HUES48 (cell line): ENCODE measurements around the gene C1QTNF4.
"Not testable (repeated sequence)": the region's sequence is repeated elsewhere in the genome, so short reads cannot be mapped to it uniquely, and the experiment has no call there.

Experiments
- H3K27ac ChIP-seq: one replicate; pipeline ENCODE4 v1.7.0; 2013; ENCODE audit warnings: low read depth, low read length, inconsistent platforms
- H3K27me3 ChIP-seq: 2 replicates; pipeline ENCODE4 v1.6.1; 2013; ENCODE audit warnings: mild to moderate bottlenecking, low read length; ENCODE audit not compliant: control insufficient read depth, insufficient read depth
- H3K36me3 ChIP-seq: 2 replicates; pipeline ENCODE4 v1.6.1; 2013; ENCODE audit warnings: low read length; ENCODE audit not compliant: control insufficient read depth, insufficient read depth
- H3K4me1 ChIP-seq: 2 replicates; pipeline ENCODE4 v1.6.1; 2013; ENCODE audit warnings: mild to moderate bottlenecking, low read length; ENCODE audit not compliant: control insufficient read depth, insufficient read depth
- H3K4me3 ChIP-seq: 2 replicates; pipeline ENCODE4 v1.5.1; 2013; ENCODE audit warnings: mild to moderate bottlenecking, low read depth, low read length
- H3K9ac ChIP-seq: 2 replicates; pipeline ENCODE4 v1.6.1; 2013; ENCODE audit warnings: mild to moderate bottlenecking, low read depth, low read length, moderate library complexity
- H3K9me3 ChIP-seq: 2 replicates; pipeline ENCODE4 v1.6.1; 2013; ENCODE audit warnings: low read length; ENCODE audit not compliant: control insufficient read depth, insufficient read depth

Gene C1QTNF4

GRCh38 chr11:47565340-47566148 is 28.7 kb downstream of the C1QTNF4 start, which contains the start of gene PTPMT1:
Gene PTPMT1 (plus strand): TSS chr11:47565599. CDS start chr11:47565623, 24 bp downstream.
- Histone ChIP-seq H3K4me1 (no peaks in the 10 kb centered on the region; the same call in 1 of the 2 replicates), H3K4me3 (peak within 1 kb of the TSS; percentile 86), H3K27me3 (no peaks in the 10 kb centered on the region), H3K36me3 (peaks cover 13% of the 10 kb centered on the region), H3K9ac (peak within 1 kb of the TSS; percentile 84), H3K9me3 (no peaks in the 10 kb centered on the region), H3K27ac (peak within 1 kb of the TSS; percentile 76)

GRCh38 chr11:47564933-47565339 is 29.3 kb downstream of the C1QTNF4 start:
- H3K4me1 ChIP-seq, result no peaks in the 10 kb centered on the region; the same call in 1 of the 2 replicates
- H3K27me3 ChIP-seq, result no peaks in the 10 kb centered on the region
- H3K27ac ChIP-seq, result no peak overlapping the region
- H3K4me3 ChIP-seq, result peak overlapping the region; percentile 86
- H3K9me3 ChIP-seq, result no peaks in the 10 kb centered on the region
- H3K36me3 ChIP-seq, result peaks cover 7% of the 10 kb centered on the region
- peak overlapping the region; percentile 84; the same call in 1 of the 2 replicates for H3K9ac ChIP-seq

- not testable (repeated sequence) for H3K27ac ChIP-seq, H3K4me1 ChIP-seq, H3K9me3 ChIP-seq, H3K36me3 ChIP-seq, H3K9ac ChIP-seq, H3K4me3 ChIP-seq, H3K27me3 ChIP-seq
Observed at GRCh38 chr11:47564366-47564765, 29.8 kb downstream of the C1QTNF4 start.

GRCh38 chr11:47562393-47562792 is 31.8 kb downstream of the C1QTNF4 start:
- H3K36me3 ChIP-seq, H3K4me3 ChIP-seq, H3K27me3 ChIP-seq: not testable (repeated sequence)

GRCh38 chr11:47560426-47560825 is 33.8 kb downstream of the C1QTNF4 start:
- no peaks in the 10 kb centered on the region for H3K4me1 ChIP-seq
- H3K27ac ChIP-seq, result no peak overlapping the region
- no peaks in the 10 kb centered on the region for H3K27me3 ChIP-seq
- no peak overlapping the region for H3K9ac ChIP-seq
- no peak overlapping the region for H3K4me3 ChIP-seq
- no peaks in the 10 kb centered on the region for H3K36me3 ChIP-seq
- H3K9me3 ChIP-seq, result no peaks in the 10 kb centered on the region

More at GRCh38 chr11:47562393-47562792, 31.8 kb downstream of the C1QTNF4 start:
- not testable (repeated sequence) for H3K27ac ChIP-seq, H3K4me1 ChIP-seq, H3K9ac ChIP-seq, H3K9me3 ChIP-seq

- Histone ChIP-seq H3K4me1 (peaks cover 2% of the 10 kb centered on the region; the same call in 1 of the 2 replicates), H3K4me3 (no peak overlapping the region), H3K9me3 (no peaks in the 10 kb centered on the region), H3K27me3 (no peaks in the 10 kb centered on the region), H3K27ac (no peak overlapping the region), H3K36me3 (no peaks in the 10 kb centered on the region), H3K9ac (no peak overlapping the region)
Observed at GRCh38 chr11:47558695-47559094, 35.5 kb downstream of the C1QTNF4 start.

- H3K9ac ChIP-seq, H3K4me1 ChIP-seq, H3K27me3 ChIP-seq, H3K36me3 ChIP-seq, H3K27ac ChIP-seq, H3K4me3 ChIP-seq, H3K9me3 ChIP-seq: not testable (repeated sequence)
Observed at GRCh38 chr11:47557004-47557403, 37.2 kb downstream of the C1QTNF4 start.

- H3K27ac ChIP-seq, result peak overlapping the region; percentile 88
Observed at GRCh38 chr11:47553406-47553743, 40.8 kb downstream of the C1QTNF4 start.

GRCh38 chr11:47552566-47553405 is 41.4 kb downstream of the C1QTNF4 start, which contains the start of gene CELF1:
Gene CELF1 (minus strand): TSS chr11:47553132. CDS start chr11:47499523, 53,609 bp downstream.
- Histone ChIP-seq H3K9ac (peak within 1 kb of the TSS; percentile 98), H3K27ac (peak within 1 kb of the TSS; percentile 94), H3K9me3 (no peaks in the 10 kb centered on the region), H3K36me3 (peaks cover 14% of the 10 kb centered on the region; the same call in 1 of the 2 replicates), H3K27me3 (no peaks in the 10 kb centered on the region), H3K4me3 (peak within 1 kb of the TSS; percentile 100), H3K4me1 (peaks cover 17% of the 10 kb centered on the region)

More at GRCh38 chr11:47553406-47553743, 40.8 kb downstream of the C1QTNF4 start:
- H3K4me3 ChIP-seq, result peak overlapping the region; percentile 100
- H3K27me3 ChIP-seq, result no peaks in the 10 kb centered on the region
- H3K9ac ChIP-seq, result peak overlapping the region; percentile 90
- peaks cover 17% of the 10 kb centered on the region for H3K4me1 ChIP-seq
- peaks cover 11% of the 10 kb centered on the region; the same call in 1 of the 2 replicates for H3K36me3 ChIP-seq
- H3K9me3 ChIP-seq, result no peaks in the 10 kb centered on the region

- Histone ChIP-seq H3K36me3 (peaks cover 14% of the 10 kb centered on the region; the same call in 1 of the 2 replicates), H3K9ac (peak overlapping the region; percentile 98), H3K27me3 (no peaks in the 10 kb centered on the region), H3K4me1 (peaks cover 17% of the 10 kb centered on the region), H3K27ac (peak overlapping the region; percentile 94), H3K4me3 (peak overlapping the region; percentile 100), H3K9me3 (no peaks in the 10 kb centered on the region)
Observed at GRCh38 chr11:47552056-47552565, 42.1 kb downstream of the C1QTNF4 start.
